Kasumi-1 (cell line): ENCODE data around the gene MRTO4.
A peak's percentile ranks its signal among the peaks of the same experiment; 100 is the strongest.
"Not testable (repeated sequence)": the region's sequence is repeated elsewhere in the genome, so short reads cannot be mapped to it uniquely, and the experiment has no call there.

Experiments
- DNase-seq, 2 experiments: peaks; one replicate each; lab custom pipeline; 2025; lab: John Stamatoyannopoulos, UW

The MRTO4 gene

DNA sequence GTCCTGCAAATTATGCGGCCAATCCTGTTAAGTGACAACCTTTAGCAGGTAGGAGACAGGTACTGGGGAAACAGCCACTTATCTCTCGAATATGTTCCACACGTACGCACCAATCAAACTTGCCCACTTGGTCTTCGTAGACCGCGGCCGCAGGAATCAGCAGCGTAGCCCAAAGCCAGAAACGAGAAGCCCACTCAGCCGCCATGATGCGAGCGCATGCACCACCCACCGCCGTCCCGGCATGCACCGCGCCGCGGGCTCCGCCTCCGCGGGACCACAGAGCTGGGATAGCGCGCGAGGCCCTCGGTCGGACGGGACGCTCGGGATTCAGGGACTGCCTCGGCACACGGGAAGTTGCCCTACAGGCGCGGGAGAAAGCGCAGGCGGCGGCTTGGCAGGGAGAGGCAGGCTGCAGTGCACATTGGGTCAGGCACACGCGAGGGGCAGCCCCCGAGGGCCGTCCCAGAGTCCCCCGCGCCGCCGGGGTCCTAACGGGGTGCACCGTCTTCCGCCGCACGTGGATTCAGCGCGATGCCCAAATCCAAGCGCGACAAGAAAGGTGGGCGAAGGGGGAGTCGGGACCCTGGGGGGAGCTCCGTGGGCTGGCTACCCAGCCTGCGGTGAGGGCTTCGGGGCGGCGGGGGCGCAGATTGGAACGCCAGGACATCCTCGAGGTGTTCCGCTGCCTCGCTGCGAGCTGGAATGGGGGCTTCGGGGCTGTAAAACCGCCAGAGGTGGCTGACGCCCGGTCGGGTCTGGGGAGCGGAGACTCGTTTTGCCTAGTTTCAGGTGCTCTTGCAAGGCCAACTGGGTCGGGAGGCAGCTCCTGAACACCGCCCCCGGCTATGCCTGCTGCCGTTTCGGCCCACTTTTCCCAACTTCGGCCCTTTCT is at the start of gene MRTO4, which contains the start of gene EMC1:
TSS of gene MRTO4 (plus strand) at position 501 of the 892 bp plus-strand sequence. CDS start at position 532, 31 bp downstream.
TSS of gene EMC1 (minus strand) at position 220 of the 892 bp plus-strand sequence. CDS start at position 205, 15 bp downstream.
- DNase-seq, result peak; percentile 76 to 78

DNA sequence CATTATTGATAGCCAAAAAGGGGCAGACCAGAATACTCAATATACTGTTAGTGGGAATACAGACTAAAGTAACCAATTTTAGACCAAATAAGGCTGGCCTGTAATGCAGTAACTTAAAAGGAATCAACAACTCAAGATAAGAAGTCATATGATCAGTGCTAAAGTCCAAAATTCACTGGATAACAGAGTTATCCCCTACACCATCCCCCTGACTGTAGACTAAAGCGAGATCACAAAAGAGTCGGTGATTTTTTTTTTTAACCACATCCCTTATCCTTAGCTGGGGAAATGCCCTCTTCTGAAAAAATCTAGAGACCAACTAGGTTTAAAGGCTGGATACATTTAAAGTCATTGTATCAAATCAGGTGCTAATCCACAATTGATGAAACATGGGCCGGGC is 49.2 kb upstream of the MRTO4 start:
- DNase-seq, result no peak

DNA sequence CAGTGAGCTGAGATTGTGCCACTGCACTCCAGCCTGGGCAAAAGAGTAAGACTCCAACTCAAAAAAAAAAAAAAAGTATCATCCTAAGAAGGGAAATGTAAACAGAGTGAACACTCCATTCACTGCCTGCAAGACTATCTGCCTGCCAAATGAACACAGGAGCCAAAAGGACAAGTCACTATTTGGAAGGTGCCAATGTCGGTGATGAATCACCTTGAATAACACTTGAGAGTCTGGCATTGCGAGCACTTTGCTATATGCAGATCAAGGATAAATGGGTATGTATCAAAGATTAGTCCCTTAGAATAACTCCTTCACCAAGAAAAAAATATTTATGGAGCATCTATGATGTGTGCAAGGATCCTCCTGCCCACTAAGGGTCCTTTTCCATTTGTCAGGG is 48.2 kb upstream of the MRTO4 start:
- no peak for DNase-seq

DNA sequence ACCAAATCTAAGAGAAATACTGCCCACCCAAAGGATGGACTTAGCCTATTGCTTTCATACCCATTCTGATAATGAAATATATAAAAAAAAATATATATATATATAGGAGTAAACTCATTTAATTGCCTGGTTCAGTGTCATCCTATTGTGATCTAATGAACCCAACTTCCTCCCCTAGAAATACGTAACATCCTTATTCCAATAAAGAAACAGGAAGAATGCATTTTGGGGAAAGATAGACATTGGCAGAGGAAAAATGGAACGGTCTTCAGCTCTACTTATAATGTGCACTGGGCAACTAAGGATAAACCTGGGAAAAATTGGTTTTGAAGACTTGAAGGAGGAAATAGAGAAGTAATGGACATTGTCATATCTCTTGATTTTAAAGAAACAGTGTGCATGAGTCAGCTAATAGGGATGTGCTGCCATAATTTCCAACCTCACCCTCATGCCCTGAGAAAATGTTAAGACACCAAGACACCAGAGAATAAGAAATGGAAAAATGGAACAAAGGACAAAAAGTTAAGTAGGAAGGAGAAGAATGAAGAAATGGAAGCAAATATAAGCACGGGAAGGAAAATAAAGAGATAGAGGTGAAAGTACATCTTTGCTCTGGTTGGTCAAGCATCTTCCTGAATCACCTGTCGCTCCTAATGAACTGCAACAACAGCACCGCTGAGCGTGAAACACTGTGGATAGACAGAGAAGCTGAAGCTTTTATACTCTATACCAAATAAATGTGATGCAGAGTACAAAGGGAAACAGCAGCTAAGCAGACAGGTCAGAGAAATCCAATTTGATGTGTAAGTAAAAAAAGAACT is 46.9 kb upstream of the MRTO4 start:
- no peak for DNase-seq

DNA sequence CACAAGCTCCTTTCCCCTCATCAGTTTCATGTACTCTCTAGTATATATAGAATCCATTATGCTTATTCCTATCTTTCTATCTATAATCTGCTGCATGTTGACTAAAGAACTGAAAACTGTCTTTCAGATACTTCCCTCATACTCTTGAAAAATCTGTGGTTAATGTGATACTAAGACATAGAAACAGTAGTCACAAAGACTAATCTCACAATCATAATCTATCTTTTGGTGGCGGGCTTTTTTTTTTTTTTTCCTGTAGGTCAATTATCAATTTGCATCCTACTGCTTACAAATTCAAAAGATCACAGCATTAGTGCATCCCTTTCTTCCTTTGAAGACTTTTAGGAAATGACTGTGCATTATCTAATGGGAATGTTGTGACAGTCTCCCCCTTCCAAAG is 46.2 kb upstream of the MRTO4 start:
- no peak for DNase-seq

DNA sequence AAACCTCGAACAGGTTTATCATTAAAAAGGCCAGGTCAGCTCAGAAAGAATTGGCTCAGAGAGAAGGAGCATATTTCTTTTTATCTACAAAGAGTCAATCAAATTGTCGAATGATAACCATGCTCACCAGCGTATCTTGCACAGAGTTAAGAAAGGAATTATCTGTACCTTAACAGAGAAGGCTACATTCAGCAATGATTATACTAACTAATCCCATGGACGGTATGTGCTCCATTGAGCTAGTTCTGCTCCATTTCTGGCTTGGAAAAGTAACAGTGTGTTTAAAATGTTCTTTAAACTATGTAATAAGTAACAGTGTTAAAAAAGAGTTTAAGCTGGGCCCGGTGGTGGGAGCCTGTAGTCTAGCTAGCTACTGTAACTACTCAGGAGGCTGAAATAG is 45.8 kb upstream of the MRTO4 start:
- DNase-seq, result no peak

DNA sequence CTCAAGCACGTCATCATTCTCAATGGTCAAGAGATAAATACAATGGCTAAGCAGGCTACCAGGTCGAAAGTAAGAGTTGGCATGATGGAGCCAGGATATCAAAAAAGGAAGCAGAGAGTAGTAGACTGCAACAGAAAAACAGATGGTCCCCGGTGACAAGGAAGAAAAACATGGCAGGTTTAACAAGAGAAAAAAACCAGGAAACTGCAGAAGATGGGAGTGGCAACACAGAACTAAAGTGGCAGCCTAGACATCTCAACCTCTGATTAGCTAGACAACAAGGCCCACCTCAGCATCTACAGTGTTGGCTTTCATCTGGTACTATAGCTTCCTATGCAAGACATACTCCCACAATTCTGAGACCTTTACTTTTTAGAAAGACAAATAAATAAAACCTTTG is 44.7 kb upstream of the MRTO4 start:
- peak in 1 of 2 experiments; percentile 4 for DNase-seq

DNA sequence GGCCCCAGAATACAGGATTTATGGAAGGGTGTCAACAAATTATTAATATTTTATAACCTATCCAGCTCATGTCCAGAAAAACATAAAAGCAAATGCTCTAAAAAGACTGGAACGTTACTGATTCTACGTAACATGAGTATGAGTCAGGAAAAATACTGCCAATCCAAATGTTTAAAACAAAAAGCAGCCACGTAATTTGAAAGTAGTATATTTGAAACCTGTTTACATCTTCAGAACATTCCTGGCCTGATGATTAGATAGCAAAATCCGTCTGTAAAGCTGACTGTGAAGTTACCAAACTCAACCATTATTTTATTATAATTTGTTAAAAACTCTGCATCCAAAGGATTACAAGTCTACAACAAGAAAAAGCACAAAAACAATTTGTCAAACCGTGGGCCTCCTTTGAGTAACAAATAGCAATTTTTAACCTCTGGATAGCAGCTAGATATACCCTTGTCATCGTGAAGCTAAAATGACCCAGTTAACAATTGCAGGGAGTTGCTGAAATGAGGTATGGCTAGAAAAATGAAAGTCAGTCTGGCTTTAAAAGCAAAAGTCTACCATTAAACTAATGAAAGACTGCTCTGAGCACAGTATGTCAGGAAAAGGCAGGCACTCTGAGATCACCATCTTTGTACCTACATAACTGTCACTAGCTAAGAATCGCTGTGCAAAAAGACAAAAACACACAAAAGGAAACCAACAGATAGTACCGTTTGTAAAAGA is 42.7 kb upstream of the MRTO4 start:
- DNase-seq, result no peak

DNA sequence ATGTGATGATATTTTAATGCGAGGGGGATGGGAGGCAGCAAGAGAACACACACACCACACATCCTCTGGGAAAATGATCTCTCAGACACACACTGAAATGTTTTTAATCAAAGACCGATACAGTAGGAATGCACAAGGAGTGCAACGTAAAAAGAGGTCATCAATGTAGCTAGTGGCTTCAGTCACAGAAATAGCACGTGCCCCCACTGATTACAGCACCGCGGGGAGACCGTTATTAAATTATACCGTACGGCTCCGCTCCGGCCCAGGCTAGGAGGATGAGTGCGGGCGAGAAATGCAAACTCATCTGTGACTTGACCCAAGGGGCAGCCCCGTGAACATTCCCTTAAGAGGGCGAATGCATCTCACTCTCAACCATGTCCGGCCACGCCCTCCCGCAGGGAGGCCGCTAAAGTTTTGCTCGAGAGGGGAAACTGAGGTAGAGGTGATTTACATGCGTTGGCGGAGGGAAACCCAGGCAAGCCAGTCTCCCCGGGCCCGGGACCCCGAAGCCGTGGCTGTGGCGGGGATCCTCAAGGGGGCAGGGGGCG is 42.1 kb upstream of the MRTO4 start:
- peak in 1 of 2 experiments; percentile 36 for DNase-seq

DNA sequence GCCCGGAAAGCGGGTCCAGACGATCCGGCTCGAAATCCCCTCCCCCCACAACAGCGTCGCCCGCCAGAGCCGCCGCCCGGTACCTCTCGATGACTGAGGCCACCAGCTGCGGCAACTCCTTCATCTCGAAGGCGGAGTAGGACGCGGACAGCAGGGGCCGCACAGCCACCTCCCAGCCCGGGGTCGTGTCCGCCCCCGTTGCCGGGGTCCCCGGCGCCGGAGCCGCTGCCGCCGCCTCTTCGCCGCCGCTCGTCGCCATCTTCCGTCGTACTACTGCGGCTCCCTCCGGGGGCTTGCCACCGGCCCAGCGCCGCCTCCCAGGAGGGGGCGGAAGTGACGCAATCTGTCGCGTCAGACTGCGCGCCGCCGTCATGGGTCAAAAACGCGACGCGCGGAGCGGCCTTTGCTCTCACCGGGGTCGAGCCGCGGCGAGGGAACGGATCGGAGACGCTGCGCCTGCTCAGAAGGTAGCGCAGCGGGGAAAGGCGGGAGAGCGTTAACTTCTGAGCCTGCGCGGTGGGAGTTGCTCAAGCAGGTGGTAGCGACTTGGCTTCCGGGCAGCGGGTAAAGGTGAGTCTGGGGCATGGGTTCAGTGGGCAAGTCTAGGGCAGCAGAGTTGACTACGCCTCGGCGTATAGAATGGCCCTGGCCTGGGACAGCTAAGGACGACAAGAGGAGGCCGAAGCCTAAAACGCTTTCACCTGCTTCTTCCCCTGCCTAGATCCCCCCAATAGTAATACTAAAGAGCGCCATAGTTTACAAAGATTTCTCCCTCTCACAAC is 41.4 kb upstream of the MRTO4 start, which contains the start of gene UBR4:
TSS of gene UBR4 (minus strand) at position 277 of the 782 bp plus-strand sequence. CDS start at position 259, 18 bp downstream.
- DNase-seq, result peak; percentile 88 to 94

DNA sequence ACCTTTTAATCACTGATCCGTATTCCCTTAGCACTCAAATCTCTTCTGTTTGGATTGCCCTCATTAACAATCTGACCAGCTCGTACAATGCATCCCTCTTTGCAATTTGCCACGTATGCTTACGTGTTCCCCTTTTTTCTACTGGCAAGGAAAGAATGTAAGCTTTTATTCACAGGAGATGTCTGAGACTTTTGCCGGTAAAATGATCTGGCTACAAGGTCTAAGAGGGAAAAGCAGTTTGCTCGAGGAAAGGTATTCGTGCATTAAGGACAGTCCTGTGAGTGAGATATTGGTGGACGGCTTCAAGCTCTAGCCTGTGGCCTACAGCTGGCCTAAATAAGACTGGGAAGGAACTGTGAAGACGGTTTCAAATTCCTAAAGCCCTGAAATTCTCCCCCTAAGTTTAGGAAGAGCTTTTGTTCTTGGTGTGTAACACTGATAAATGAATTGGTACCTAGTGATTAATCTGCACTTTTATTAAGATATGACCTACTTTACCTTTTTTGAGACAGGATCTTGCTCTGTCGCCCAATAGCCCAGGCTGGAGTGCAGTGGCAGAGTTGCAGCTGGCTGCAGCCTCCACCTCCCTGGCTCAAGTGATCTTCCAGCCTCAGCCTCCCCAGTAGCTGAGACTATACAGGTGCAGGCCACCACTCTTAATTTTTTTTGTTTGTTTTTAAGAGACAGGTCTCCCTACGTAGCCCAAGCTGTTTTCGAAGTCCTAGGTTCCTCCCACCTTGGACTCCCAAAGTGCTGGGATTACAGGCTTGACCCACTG is 40.6 kb upstream of the MRTO4 start:
- peak in 1 of 2 experiments; percentile 54 for DNase-seq

DNA sequence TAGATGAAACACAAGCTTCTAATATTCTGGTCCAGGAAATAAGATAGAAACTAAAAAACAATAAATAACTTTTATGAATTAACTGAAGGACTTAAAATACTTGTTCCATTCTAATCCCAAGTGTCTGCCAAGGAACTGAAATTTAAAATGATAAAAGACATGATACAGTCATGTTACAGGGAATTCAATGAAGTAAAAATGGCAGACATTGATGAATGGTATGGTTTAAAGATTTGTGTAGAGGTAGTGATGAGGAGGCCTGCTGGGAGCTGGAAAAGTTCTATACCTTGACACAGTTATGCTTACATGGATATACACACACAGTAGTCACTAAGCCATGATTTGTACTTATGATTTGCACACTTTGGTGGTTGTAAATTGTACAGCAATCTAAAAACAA is 39.4 kb upstream of the MRTO4 start:
- DNase-seq, result no peak

DNA sequence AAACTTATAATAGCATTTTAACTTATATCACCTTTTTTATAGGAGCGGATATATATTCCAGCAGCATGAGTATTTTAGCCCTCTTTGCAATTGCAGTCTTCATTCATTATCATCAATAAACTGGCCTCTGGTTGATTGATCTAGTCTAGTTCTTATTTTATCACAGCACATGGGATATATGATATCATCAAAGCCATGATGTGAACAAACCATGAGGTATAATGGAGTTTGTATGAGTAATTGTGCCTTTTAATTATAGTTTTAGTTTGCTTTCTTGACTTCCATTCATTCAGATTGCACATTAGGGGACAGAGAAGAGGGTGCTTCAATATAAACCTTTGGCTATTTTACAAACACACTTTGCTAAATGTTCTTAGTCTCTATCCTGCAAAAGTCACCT is 38.0 kb upstream of the MRTO4 start:
- DNase-seq, result no peak

DNA sequence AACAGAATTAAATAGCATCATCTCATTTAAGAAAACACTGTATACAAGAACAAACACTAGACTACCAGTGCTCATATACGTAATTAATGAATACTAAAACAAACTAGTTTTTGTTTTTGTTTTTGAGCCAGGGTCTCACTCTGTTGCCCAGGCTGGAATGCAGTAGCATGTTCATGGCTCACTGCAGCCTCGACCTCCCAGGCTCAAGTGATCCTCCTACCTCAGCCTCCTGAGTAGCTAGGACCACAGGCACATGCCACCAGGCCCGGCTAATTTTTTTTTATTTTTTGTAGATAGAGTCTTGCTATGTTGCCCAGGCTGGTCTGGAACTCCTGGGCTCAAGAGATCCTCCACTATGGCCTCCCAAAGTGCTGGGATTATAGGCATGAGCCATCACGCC is 35.0 kb upstream of the MRTO4 start:
- not testable (repeated sequence) for DNase-seq

DNA sequence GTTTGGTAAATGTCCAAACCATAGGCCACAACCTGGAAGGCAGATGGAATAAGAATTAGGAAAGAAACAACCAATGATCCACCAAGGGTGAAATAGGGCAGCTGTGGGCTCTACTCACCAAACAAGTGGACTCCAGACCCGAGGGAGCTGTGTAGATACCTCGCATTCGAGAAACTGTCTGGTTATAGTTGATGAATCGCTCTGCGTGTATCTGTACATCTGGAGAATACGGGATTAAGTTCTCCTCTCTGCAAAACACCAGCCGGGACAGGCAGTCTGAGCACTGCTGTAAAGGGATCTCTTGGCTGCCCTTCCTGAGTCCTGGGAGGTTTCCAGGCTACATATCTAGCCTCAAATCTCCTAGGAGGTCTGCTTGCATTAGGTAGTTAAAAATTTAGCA is 32.2 kb upstream of the MRTO4 start:
- DNase-seq, result no peak

DNA sequence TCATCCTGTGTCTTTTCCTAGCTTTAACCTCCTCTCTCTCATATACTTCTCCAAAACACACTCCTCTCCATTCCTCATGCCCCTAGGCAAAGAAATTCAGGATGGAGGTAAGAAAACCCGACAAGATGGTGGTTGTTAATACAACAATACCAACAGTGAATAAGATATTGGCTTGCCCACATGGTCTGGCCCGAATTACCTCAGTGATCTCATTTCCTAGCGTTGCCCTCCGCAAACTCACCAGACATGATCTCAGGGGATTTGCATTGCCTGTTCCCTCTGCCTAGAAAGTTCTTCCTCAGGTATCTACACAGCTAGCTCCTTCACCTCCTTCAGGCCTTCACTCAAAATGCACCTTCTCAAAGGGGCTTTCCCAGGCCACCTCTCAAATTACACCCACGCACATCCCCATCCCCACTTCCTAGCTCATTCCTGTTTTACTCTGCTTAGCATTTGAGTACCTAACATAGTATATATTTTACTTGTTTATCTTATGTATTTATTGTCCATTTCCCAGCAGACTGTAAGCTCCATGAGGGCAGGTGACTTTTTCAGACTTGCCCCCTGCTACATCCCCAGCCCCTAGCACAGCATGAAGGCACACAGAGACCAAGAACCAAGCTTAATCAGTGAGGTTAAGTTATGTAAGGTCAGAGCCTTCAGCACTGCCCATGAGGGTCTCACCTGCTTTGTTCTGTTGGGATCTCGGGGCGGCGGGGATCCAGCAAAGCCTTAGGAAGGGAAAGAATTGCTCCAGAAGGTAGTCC is 31.3 kb upstream of the MRTO4 start:
- no peak for DNase-seq

DNA sequence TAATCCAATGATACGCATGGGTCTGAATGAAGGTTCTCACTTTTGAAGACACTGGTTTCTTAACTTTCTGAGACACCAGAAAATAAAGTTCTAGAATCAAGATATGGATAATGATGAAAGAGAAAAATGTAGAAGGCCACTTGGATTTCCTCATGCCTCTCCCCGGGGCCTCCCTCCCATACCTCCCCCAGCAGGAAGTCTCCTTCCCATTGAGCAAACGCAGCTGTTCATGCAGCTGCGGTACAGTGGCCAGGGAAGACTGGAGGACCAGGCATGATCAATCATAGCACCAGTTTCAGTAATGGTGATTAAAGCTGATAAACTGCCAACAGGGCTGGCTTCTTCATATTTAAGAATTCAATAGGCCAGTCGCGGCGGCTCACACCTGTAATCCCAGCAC is 30.6 kb upstream of the MRTO4 start:
- peak in 1 of 2 experiments; percentile 2 for DNase-seq

DNA sequence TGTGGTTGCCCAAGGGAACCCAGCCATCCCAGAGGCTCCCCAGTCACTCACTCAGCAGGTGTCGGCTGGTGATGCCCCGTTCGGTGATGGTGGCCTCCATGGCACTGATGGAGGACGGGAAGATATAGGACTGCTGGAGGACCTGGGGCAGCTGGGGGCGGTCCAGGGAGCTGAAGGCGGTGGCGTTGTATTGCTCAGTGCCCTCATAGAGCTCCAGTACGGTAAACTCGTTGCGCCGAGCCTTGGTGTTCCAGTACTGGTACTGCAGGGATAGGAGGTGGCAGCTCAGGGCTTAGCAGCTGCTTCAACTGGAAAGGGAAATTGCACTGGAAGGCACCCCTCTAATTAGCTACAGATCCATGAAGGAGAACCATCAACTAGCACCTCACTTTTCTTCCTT is 29.0 kb upstream of the MRTO4 start:
- DNase-seq, result no peak
